Activated gamma-delta T cell (primary cell): Measurements from ENCODE around the gene MYOG.

ENCODE experiments used
- DNase-seq: peaks from one replicate; lab custom pipeline; 2025; lab: John Stamatoyannopoulos, UW

Gene MYOG

DNA sequence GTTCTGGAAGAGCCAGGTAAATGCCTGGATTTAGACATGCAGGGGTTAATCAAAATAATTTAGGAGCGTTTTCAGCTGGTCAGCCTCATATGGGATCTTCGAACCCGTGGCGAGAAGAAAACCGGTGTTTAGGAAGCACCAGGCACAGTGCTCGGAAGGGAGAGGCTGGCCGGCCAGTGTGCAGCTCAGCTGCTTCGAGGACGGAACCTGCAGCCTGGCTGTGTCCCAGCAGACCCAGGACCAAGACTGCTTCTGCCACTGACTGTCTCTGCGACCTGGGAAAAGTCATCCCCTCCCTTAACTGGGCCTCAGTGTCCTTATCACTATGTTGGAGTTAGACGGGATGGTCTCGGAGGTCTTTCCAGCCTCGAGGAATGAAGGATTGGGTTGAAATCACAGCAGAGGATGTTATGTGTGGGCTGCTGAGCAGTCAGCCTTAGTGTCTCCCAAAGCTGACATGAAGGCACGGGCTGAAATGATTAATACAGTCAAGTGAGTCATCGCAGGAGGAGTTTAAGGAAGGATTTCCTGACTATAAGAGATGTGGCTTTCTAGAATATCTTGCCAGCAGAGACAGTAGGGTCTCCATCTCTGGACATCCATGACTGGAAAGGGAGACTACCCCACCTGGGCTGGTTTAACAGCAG, 38.7 kb downstream of the MYOG start:
- no peak for DNase-seq

DNA sequence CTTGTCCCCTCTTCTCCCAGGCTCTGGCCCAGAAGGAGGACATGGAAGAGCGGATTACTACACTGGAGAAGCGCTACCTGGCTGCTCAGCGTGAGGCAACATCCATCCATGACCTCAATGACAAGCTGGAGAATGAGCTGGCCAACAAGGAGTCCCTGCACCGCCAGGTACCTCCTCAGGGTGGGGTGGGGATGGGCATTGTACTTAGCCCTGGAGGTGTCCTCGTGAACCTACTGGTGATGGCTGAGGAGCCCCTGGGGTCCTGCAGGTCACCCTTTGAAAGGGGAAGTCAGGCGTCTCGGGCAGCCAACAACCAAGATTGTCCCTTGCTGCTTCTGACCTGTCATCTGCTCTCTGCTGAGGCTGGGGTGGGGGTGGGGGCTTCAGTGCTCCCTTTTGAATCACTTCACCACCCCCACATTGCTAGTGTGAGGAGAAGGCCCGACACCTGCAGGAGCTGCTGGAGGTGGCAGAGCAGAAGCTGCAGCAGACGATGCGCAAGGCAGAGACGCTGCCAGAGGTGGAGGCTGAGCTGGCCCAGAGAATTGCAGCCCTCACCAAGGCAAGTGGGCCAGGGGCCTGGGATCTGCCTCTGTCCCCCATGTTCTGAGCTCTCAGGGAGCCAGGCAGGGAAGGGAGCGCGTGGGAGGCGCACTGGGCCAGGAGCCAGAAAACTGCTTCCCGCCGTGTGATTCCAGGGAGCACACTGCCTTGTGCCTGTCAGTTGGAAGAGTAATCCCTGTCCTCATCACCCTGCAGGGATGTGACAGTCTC, 39.8 kb downstream of the MYOG start:
- no peak for DNase-seq

GRCh38 chr1:203045336-203045735, 40.5 kb downstream of the MYOG start:
- DNase-seq: no peak

DNA sequence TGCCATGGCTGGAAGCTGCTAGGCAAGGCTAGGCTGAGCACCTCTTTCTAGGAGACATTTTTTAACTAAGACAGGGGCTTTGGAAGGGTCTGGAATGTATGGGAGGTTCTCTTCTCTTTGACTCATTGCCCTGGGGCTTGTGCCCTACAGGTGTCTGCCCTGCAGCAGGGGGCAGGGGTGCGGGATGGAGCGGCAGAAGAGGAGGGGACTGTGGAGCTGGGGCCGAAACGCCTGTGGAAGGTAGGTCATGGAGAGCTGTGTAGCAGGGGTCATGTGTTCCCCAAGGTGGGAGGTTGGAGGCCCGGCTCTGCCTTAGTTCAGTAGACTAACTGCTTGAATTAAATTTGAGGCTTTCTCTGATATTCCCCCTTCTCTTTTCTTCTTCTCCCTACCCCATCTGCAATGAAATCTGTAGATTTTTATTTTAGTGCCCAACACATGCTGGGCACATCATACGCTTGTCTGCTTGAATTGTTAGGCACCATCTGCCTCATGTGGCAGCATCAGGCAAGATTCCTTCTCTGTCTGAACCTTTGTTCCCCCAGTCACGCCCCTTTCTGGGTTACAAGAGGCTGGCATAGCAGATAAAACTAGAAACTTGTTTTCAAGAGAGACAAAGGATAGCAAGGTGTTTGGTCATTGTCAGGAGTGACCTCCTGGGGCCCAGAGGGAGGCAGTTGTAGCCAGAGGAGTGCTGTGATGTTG, 41.1 kb downstream of the MYOG start:
- DNase-seq: no peak

DNA sequence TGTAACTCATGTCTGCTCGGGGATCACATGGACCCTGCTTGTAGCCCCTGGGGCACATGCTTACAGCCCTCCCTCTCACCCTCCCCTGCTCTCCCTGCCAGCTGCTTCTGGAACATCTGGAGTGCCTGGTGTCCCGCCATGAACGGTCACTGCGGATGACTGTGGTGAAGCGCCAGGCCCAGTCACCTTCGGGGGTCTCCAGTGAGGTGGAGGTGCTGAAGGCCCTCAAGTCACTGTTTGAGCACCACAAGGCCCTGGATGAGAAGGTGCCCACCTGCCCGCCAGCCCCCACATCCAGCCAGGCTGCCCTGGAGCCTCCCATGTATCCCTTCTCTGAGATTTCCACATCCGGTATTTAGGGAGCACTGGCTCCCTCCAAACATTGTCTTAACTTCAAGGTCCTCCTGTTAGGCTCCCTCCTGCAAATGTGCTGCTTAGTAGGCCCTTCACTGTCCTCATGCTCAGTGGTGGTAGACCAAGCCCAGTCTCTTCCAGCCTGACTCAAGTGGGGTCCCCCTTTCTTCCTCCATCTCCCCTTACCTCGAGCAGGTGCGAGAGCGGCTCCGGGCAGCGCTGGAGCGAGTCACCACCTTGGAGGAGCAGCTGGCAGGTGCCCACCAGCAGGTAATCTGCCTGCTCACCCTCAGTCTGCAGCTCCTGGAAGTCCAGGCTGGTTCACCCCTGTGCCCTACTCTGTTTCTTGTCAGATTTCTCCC, 41.8 kb downstream of the MYOG start:
- no peak for DNase-seq

DNA sequence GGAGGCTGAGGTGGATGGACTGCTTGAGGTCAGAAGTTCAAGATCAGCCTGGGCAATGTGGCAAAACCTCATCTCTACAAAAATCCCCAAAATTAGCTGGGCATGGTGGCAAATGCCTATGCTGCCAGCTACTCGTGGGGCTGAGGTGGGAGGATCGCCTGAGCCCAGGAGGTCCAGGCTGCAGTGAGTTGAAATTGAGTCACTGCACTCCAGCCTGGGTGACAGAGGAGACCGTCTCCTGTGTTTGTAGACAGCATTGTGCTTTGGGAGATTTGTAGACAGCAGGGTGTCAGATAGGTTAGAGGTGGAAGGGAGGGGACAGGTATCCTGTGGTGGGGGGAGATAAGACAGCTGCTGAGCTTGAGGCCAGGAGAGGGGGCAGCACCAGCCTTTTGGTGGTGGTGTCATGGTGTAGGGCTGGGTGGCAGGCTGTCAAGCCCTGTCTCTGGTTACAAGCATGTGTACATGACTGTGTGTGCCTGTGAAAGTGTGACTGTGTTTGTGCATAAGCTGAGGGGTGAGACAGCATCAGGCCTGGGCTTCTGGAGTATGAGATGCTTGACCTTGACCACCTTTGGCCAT, 44.4 kb downstream of the MYOG start:
- DNase-seq: no peak

DNA sequence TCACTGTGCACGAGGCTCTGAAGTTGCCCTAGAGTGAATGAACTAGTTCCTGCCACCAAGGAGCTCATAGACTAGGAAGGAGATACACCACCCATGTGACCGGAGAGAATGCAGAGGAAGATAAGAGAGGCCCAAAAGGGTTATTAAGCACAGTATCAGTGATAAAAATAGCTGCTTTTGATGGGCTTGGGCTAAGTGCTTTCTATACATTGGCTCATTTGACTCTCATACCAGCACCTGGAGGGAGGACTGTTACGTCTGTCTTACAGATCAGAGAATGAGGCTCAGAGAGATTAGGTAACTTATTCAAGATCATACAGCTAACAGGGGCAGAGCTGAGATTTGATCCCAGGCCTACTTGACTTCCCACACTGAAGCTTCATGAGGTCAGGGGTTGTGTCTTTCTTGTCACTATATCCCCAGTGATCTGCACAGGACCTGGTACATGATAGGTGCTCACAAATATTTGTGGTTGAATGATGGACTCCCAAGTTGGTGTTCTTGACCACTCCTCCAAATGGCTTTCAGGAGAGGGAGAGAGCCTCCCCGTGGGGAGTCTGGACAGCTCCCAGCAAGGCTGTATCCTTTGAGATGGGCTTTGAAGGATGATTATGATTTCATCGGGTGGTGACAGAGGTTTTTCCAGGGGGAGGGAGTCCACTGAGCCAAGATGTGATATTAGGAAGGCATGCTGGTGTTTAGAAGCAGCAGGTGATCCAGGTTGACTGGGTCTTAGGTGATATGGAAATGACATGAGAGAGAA, 45.1 kb downstream of the MYOG start:
- DNase-seq: no peak

DNA sequence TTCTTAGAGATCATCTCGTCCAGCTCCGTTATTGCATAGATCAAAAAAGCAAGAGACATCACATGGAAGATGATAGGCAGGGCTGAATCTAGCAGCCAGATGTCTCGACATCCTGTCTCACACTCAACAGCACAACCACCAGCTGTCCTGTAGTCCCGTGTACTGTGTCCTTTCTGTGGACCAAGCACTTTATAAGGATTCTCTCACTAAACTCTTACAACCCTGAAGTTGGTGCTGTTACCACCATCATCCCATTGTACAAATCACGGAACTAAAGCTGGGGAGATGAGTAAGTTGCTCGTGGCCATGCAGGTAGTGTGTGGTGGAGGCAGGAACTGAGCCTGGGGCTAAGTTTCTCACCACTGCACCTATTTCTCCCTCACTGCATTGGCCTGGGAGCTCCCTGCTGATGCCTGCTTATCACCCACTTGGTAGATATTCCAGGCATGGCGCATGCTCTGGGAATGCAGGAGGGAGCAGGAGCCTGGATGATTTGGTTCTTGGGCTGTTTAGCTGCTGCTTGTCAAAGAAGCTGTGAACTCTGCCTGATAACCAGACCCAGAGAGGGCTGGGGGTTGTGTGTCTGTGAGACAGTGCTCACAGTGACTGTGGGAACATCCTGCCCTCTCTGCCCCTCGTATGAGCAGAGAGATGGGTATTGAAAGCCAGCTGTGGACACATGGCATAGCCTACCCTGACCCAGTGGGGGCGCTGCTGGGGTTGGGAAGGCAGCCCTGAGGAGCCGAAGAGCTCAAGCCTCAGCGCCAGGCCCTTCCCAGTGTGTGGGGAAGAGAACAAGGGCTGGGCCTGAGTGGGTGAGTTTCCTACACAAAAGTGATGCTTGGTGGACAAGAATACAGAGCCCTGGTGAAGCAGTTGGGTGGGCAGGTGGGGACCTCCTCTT, 46.0 kb downstream of the MYOG start:
- DNase-seq: no peak

- no peak for DNase-seq
Measured at GRCh38 chr1:203038891-203039608, 46.8 kb downstream of the MYOG start.

- DNase-seq: no peak
Measured at GRCh38 chr1:203038217-203038741, 47.5 kb downstream of the MYOG start.

- no peak for DNase-seq
Measured at GRCh38 chr1:203037509-203038190, 48.2 kb downstream of the MYOG start.

- no peak for DNase-seq
Measured at GRCh38 chr1:203036537-203036936, 49.3 kb downstream of the MYOG start.

DNA sequence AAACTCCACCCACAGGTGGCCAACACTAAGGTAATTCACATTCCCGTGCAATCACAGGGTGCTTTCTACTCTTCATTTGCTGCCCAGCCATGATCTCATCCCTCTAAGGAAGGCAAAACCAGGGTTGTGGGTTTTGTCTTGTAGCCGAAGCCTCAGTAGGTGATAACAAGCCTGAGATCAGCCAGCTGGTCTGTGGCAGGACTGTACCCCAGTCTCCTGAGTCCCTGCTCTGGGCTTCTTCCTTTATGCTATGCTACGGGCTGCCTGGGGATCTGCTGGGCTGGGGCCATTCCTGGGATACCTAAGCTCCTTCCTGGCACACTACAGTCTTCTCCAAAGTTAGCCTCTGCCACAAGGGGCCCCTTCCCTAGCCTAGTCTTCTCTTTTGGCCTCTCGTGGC, 49.7 kb downstream of the MYOG start:
- no peak for DNase-seq

GRCh38 chr1:203035111-203036000, 50.5 kb downstream of the MYOG start:
- DNase-seq: no peak

- no peak for DNase-seq
Measured at GRCh38 chr1:203034422-203035110, 51.2 kb downstream of the MYOG start.

GRCh38 chr1:203033917-203034316, 51.9 kb downstream of the MYOG start:
- DNase-seq: no peak

DNA sequence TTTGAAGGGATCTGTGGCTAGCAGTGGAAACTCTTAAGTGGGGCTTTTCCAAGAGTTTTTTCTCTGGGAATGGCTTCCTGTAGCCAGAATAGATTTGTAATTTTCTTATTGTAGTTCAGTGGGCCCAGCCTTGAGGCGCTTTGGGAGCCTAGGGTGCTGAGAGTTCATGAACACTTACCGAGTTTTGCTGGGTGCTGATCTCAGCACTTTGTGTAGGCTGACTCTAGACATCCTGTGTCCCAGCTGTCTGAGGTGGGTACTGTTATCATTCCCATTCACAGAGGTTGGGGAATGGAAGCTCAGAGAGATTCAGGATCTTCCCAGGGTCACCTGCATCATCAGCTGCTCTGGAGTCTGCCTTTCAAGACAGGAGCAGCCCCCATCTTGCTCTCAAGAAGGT, 52.5 kb downstream of the MYOG start:
- DNase-seq: no peak
